ENCODE results near the gene SERPINB3. TPM values are rescaled to one million over a fixed set of nuclear protein-coding genes. Genes with fewer than 3 reads are reported as not detected.
"Not testable (repeated sequence)": the region's sequence is repeated elsewhere in the genome, so short reads cannot be mapped to it uniquely, and the experiment has no call there.

Gene SERPINB3
- not detected for total RNA-seq

GRCh38 chr18:63661750-63662149 lies at the start of gene SERPINB3:
TSS of gene SERPINB3 (minus strand) at chr18:63661893. CDS start at chr18:63661216, 677 bp downstream.
- not testable (repeated sequence) for ATAC-seq (ENCODE audit: low FRiP score); DNase-seq (ENCODE audit: low spot score)

DNA sequence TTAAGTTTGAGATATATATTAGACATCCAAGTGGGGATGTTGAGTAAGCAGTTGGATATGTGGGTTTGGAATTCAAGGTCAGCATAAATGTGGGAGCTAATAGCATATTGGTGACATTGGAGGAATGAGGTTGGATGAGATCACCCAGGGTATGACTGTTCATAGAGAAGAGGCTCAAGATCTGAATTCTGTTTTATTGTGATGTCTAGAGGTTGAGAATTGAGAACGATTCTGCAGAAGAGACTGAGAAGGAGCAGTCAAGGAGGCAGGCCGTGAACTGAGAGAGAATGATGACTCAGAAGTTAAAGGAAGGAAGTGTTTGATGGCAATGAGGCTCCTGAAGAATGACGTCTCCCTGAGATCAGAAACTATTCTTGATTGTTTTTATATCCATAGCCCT lies 47.0 kb upstream of the SERPINB3 start:
- no peak for DNase-seq (ENCODE audit: low spot score)
- TF ChIP-seq, protein P1, sequence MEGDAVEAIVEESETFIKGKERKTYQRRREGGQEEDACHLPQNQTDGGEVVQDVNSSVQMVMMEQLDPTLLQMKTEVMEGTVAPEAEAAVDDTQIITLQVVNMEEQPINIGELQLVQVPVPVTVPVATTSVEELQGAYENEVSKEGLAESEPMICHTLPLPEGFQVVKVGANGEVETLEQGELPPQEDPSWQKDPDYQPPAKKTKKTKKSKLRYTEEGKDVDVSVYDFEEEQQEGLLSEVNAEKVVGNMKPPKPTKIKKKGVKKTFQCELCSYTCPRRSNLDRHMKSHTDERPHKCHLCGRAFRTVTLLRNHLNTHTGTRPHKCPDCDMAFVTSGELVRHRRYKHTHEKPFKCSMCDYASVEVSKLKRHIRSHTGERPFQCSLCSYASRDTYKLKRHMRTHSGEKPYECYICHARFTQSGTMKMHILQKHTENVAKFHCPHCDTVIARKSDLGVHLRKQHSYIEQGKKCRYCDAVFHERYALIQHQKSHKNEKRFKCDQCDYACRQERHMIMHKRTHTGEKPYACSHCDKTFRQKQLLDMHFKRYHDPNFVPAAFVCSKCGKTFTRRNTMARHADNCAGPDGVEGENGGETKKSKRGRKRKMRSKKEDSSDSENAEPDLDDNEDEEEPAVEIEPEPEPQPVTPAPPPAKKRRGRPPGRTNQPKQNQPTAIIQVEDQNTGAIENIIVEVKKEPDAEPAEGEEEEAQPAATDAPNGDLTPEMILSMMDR (IDR thresholded peaks at IDR 0.05) = no peak
- no peak for ATAC-seq (ENCODE audit: low FRiP score)

DNA sequence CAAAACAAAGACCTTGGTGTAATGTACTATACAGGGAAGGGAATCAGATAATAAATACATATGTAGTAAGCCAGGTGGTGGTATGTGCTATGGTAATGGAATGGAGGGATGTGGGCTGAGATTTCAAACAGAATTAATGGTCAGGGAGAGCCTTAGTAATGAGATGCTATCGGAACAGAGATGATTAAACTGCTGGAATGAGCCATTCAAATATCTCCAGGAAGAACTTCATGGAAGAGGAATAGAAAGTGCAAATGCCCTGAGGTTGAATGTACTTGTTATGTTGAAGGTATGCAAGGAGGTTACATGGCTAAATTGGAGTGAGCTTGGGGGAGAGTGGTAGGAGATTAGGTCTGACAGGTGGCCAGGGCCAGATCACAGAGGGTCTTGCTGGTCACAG lies 46.1 kb upstream of the SERPINB3 start:
- TF ChIP-seq, protein P1 (IDR thresholded peaks at IDR 0.05) = no peak
- DNase-seq (ENCODE audit: low spot score) (no peak), ATAC-seq (ENCODE audit: low FRiP score) (no peak)

GRCh38 chr18:63705401-63705800 lies 43.7 kb upstream of the SERPINB3 start:
- TF ChIP-seq, protein P1 (IDR thresholded peaks at IDR 0.05) = no peak
- DNase-seq (ENCODE audit: low spot score) = no peak
- ATAC-seq (ENCODE audit: low FRiP score) = no peak

DNA sequence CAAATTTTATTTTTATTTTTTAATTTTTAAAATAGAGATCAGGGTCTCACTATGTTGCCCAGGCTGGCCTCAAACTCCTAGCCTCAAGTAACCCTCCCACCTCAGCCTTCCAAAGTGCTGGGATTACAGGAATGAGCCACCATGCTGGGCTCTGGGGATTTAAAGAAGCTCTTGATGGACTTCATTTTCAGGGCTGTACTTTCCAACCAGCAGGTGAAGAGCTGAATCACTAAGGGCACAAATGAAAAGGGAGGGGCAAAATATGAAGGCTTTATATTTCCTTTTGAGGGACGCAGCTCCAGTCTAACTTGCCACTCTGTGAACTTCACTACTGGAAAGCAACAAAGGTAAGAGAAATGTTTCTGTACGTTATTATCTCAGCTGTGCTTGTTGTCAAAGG lies 41.0 kb upstream of the SERPINB3 start, which contains the start of gene SERPINB11:
SERPINB11 (plus strand) TSS at position 301 of the 400 bp plus-strand sequence. CDS start 7,234 bp downstream, outside the sequence.
- TF ChIP-seq, protein P1 (IDR thresholded peaks at IDR 0.05) = no peak
- no peak for ATAC-seq (ENCODE audit: low FRiP score)

GRCh38 chr18:63701952-63702351 lies 40.3 kb upstream of the SERPINB3 start:
- DNase-seq (ENCODE audit: low spot score) (no peak), ATAC-seq (ENCODE audit: low FRiP score) (no peak)
- TF ChIP-seq, protein P1 (IDR thresholded peaks at IDR 0.05) = no peak

More for the DNA sequence above, 41.0 kb upstream of the SERPINB3 start, which contains the start of gene SERPINB11:
- no peak for DNase-seq (ENCODE audit: low spot score)

DNA sequence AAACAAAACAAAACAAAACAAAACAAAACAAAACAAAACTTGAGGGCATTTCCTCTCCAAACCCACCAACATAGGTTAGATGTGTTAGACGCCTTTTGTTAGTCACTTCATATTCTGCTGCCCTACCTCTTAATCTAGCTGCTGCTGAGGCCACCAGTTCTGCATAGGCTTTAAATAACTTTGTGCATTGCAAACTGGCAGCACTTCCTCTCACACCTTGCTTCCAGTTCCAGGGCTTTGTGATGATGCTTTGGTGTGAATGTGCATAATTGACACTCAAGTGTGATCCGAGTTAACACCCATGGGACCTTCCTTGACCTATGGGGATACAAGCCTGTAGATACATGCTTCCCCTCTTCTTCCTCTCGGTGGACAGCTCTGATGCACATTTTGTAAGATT lies 38.8 kb upstream of the SERPINB3 start:
- no peak for DNase-seq (ENCODE audit: low spot score)
- TF ChIP-seq, protein P1 (IDR thresholded peaks at IDR 0.05) = no peak
- no peak for ATAC-seq (ENCODE audit: low FRiP score)
